PC-3 (cell line): Measurements from ENCODE around the gene PSMD1. TPM values are rescaled to one million over a fixed set of nuclear protein-coding genes. Genes with fewer than 3 reads are reported as not detected.

ENCODE experiments used
- ATAC-seq: fragments of 200-7000 bp; cut with Tn5 transposase; 2 replicates; pipeline ENCODE4 v1.9.1; 2020; ENCODE audit warnings: mild to moderate bottlenecking, moderate library complexity
- BruUV-seq: library from RNA; stranded (reverse); fragments of 400-500 nt; replicated peaks from 2 replicates; lab custom pipeline; 2021; lab: Mats Ljungman, UMichigan
- CTCF ChIA-PET: fragments of 300-600 bp; sonication (Branson Sonifier 250); formaldehyde crosslinking; loops from one replicate; lab custom pipeline; 2022; ENCODE audit warnings: antibody characterized with exemption; lab: Charles Lee
- POLR2A ChIA-PET: fragments of 300-600 bp; sonication (Branson Sonifier 250); formaldehyde crosslinking; loops from one replicate; lab custom pipeline; 2022; ENCODE audit warnings: antibody characterized with exemption; ENCODE audit not compliant: unreplicated experiment; lab: Charles Lee
- DNase-seq: peaks from one replicate; pipeline ENCODE4 v3.0.0-alpha.2; 2015
- H2AFZ ChIP-seq: fragments of 300-600 bp; sonication (generic); 2 replicates; pipeline ENCODE4 v1.6.0; 2016; ENCODE audit warnings: antibody characterized with exemption, low read length
- H3F3A ChIP-seq: fragments of 300-600 bp; sonication (generic); one replicate; pipeline ENCODE4 v1.6.0; 2017; ENCODE audit warnings: antibody characterized with exemption, low read length, control low read depth, mild to moderate bottlenecking; ENCODE audit not compliant: unreplicated experiment
- H3K27ac ChIP-seq: fragments of 300-600 bp; sonication (generic); 2 replicates; pipeline ENCODE4 v1.5.1; 2016; ENCODE audit warnings: mild to moderate bottlenecking, low read length
- H3K27me3 ChIP-seq: fragments of 300-600 bp; sonication (generic); 2 replicates; pipeline ENCODE4 v1.6.1; 2016; ENCODE audit warnings: low read length, mixed read lengths
- H3K36me3 ChIP-seq: fragments of 300-600 bp; sonication (generic); 2 replicates; pipeline ENCODE4 v1.6.1; 2016; ENCODE audit warnings: low read depth, mixed run types, low read length, mixed read lengths
- H3K4me1 ChIP-seq: fragments of 300-600 bp; sonication (generic); 2 replicates; pipeline ENCODE4 v1.5.1; 2016; ENCODE audit warnings: low read length; ENCODE audit not compliant: insufficient read depth
- H3K4me2 ChIP-seq: fragments of 300-600 bp; sonication (generic); 2 replicates; pipeline ENCODE4 v1.6.0; 2016; ENCODE audit warnings: low read length
- H3K4me3 ChIP-seq: fragments of 300-600 bp; sonication (generic); 2 replicates; pipeline ENCODE4 v1.5.1; 2016; ENCODE audit warnings: mild to moderate bottlenecking, low read length, mixed read lengths
- H3K79me2 ChIP-seq: fragments of 300-600 bp; sonication (generic); 2 replicates; pipeline ENCODE4 v1.6.1; 2017; ENCODE audit warnings: low read length, mixed read lengths
- H3K9ac ChIP-seq: fragments of 300-600 bp; sonication (generic); 2 replicates; pipeline ENCODE4 v1.6.0; 2016; ENCODE audit warnings: mild to moderate bottlenecking, low read length
- H3K9me2 ChIP-seq: fragments of 300-600 bp; sonication (generic); replicated peaks from 2 replicates; pipeline ENCODE4 v1.6.1; 2016; ENCODE audit warnings: mixed run types, low read length, mixed read lengths
- H3K9me3 ChIP-seq: fragments of 300-600 bp; sonication (generic); 2 replicates; pipeline ENCODE4 v1.6.1; 2016; ENCODE audit warnings: low read length, mixed read lengths
- H4K20me1 ChIP-seq: fragments of 300-600 bp; sonication (generic); 2 replicates; pipeline ENCODE4 v1.6.1; 2016; ENCODE audit warnings: low read length, mixed read lengths
- CTCF ChIP-seq: fragments of 300-600 bp; sonication (generic); conservative IDR thresholded peaks from 2 replicates; pipeline ENCODE4 v1.5.1; 2017; ENCODE audit warnings: antibody characterized with exemption, low read depth, mild to moderate bottlenecking, low read length
- EZH2 ChIP-seq: fragments of 300-600 bp; sonication (generic); IDR thresholded peaks from one replicate; pipeline ENCODE4 v1.6.1; 2017; ENCODE audit warnings: antibody characterized with exemption, mild to moderate bottlenecking, low read length; ENCODE audit not compliant: unreplicated experiment
- EZH2phosphoT487 ChIP-seq: fragments of 300-600 bp; sonication (generic); IDR thresholded peaks from 2 replicates; pipeline ENCODE4 v1.6.1; 2018; ENCODE audit warnings: mild to moderate bottlenecking, antibody characterized with exemption, low read length, borderline replicate concordance
- intact Hi-C: fragments of 100-400 bp; cut with micrococcal nuclease; formaldehyde crosslinking; loops from 2 replicates; pipeline ENCODE4 v1.9.0; 2023
- total RNA-seq: library from RNA; depleted of rRNA; stranded (reverse); fragments of >200 nt; gene quantifications from 2 replicates; pipeline ENCODE4 v1.2.3, GENCODE V29; 2014

Gene PSMD1
- total RNA-seq, 1 experiment from 2014 or later: 154 TPM

GRCh38 chr2:231207734-231208133 lies 151.1 kb downstream of the PSMD1 start:
- Histone ChIP-seq H2AFZ (no peak overlapping the region), H3K4me1 (peaks cover 15% of the 10 kb centered on the region), H4K20me1 (no peaks in the 10 kb centered on the region), H3K27me3 (no peaks in the 10 kb centered on the region), H3K9ac (no peak overlapping the region), H3F3A (peaks cover 4% of the 10 kb centered on the region), H3K4me3 (no peak overlapping the region), H3K9me2 (no peaks in the 10 kb centered on the region), H3K79me2 (no peaks in the 10 kb centered on the region), H3K9me3 (no peaks in the 10 kb centered on the region), H3K4me2 (no peak overlapping the region), H3K27ac (no peak overlapping the region), H3K36me3 (no peaks in the 10 kb centered on the region; the same call in 1 of the 2 replicates)
- ATAC-seq: no peak
- CTCF ChIA-PET: no interaction called here
- no peak for DNase-seq
- POLR2A ChIA-PET: no interaction called here
- intact Hi-C loops: no loop called here
- TF ChIP-seq EZH2 (no peak), EZH2phosphoT487 (no peak)
- BruUV-seq: no TSS peak

DNA sequence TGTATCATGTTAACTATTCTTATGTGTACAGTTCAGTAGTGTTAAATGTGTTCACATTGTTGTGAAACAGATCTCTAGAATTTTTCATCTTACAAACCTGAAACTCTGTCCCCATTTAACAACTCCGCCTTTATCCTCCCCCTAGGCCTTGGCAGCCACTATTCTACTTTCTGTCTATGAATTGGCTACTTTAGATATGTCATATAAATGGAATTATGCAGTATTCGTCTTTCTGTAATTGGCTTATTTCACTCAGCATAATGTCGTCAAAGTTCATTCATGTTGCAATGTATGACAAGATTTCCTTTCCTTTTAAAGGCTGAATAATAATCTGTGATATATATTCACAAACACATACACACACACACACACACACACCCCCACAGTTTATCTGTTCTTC lies 154.1 kb downstream of the PSMD1 start:
- H3K4me1 ChIP-seq: peaks cover 31% of the 10 kb centered on the region
- CTCF ChIA-PET: no interaction called here
- H3K9me3 ChIP-seq: no peaks in the 10 kb centered on the region
- peaks cover 4% of the 10 kb centered on the region for H3F3A ChIP-seq
- H3K4me3 ChIP-seq: no peak overlapping the region
- H3K79me2 ChIP-seq: no peaks in the 10 kb centered on the region
- DNase-seq (no peak), ATAC-seq (no peak)
- intact Hi-C loops: no loop called here
- H3K4me2 ChIP-seq: no peak overlapping the region
- POLR2A ChIA-PET: no interaction called here
- no peak overlapping the region for H2AFZ ChIP-seq
- BruUV-seq: no TSS peak
- TF ChIP-seq EZH2phosphoT487 (no peak), EZH2 (no peak), CTCF (no peak)
- no peak overlapping the region for H3K27ac ChIP-seq
- H3K36me3 ChIP-seq: no peaks in the 10 kb centered on the region; the same call in 1 of the 2 replicates
- no peaks in the 10 kb centered on the region for H3K9me2 ChIP-seq
- no peaks in the 10 kb centered on the region for H4K20me1 ChIP-seq
- H3K9ac ChIP-seq: no peak overlapping the region
- no peaks in the 10 kb centered on the region for H3K27me3 ChIP-seq

- intact Hi-C loops: no loop called here
- peaks cover 31% of the 10 kb centered on the region for H3K4me1 ChIP-seq
- no peaks in the 10 kb centered on the region for H3K9me3 ChIP-seq
- no TSS peak for BruUV-seq
- H3K4me2 ChIP-seq: peak overlapping the region; percentile 28
- ChIA-PET POLR2A (interaction anchor here (0.6 kb wide), 1 partner anchor 9 kb away, joined by 3 read pairs; no protein-coding TSS in a partner anchor), CTCF (interaction anchor here (0.8 kb wide), 1 partner anchor 16 kb away, joined by 4 read pairs; no protein-coding TSS in a partner anchor)
- H3F3A ChIP-seq: peaks cover 4% of the 10 kb centered on the region
- no peak overlapping the region for H3K4me3 ChIP-seq
- H3K36me3 ChIP-seq: no peaks in the 10 kb centered on the region; the same call in 1 of the 2 replicates
- no peak overlapping the region for H3K9ac ChIP-seq
- H3K79me2 ChIP-seq: no peaks in the 10 kb centered on the region
- H2AFZ ChIP-seq: no peak overlapping the region
- ATAC-seq (no peak), DNase-seq (no peak)
- H3K27ac ChIP-seq: peak overlapping the region; percentile 64
- H4K20me1 ChIP-seq: no peaks in the 10 kb centered on the region
- no peaks in the 10 kb centered on the region for H3K27me3 ChIP-seq
- no peaks in the 10 kb centered on the region for H3K9me2 ChIP-seq
- TF ChIP-seq EZH2phosphoT487 (no peak), EZH2 (no peak), CTCF (no peak)
These were observed 154.8 kb downstream of the PSMD1 start for GRCh38 chr2:231211486-231211885.
